Endothelial cell (in vitro differentiated cells): ENCODE results near the gene CDKN1C. TPM values are rescaled to one million over a fixed set of nuclear protein-coding genes. Genes with fewer than 3 reads are reported as not detected.

Source experiments
- DNase-seq: peaks from one replicate; pipeline ENCODE4 v3.0.0; 2021; ENCODE audit warnings: low spot score
- H3K27ac Mint-ChIP-seq: one replicate; pipeline ENCODE4 v1.8.0; 2021; ENCODE audit warnings: mixed read lengths, inconsistent platforms; ENCODE audit not compliant: unreplicated experiment
- H3K27me3 Mint-ChIP-seq: one replicate; pipeline ENCODE4 v1.8.0; 2021; ENCODE audit warnings: mild to moderate bottlenecking, moderate library complexity, mixed read lengths, inconsistent platforms; ENCODE audit not compliant: unreplicated experiment
- H3K36me3 Mint-ChIP-seq: one replicate; pipeline ENCODE4 v1.8.0; 2021; ENCODE audit warnings: mild to moderate bottlenecking, low read depth, mixed read lengths, inconsistent platforms; ENCODE audit not compliant: unreplicated experiment
- H3K4me1 Mint-ChIP-seq: one replicate; pipeline ENCODE4 v1.8.0; 2021; ENCODE audit warnings: mild to moderate bottlenecking, mixed read lengths, inconsistent platforms; ENCODE audit not compliant: unreplicated experiment
- H3K4me3 Mint-ChIP-seq: one replicate; pipeline ENCODE4 v1.8.0; 2021; ENCODE audit warnings: mild to moderate bottlenecking, mixed read lengths, inconsistent platforms; ENCODE audit not compliant: unreplicated experiment
- H3K9me3 Mint-ChIP-seq: one replicate; pipeline ENCODE4 v1.8.0; 2021; ENCODE audit warnings: mixed read lengths, inconsistent platforms; ENCODE audit not compliant: unreplicated experiment
- total RNA-seq: library from RNA; stranded (reverse); fragmentation: NEBNext Ultra II Directional; extraction: Animal tissue kit (Norgen Biotek cat#: 25700); gene quantifications from one replicate; pipeline ENCODE4 v1.2.1, GENCODE V29; 2021; ENCODE audit not compliant: unreplicated experiment
- TF ChIP-seq, protein P1 (sequence below): fragments of 200-600 bp; sonication (generic); IDR thresholded peaks from one replicate; pipeline ENCODE4 v1.5.0; 2021; ENCODE audit warnings: antibody characterized with exemption; ENCODE audit not compliant: unreplicated experiment

The CDKN1C gene
- total RNA-seq, 1 donor from 2014 or later, result 25.3 TPM

DNA sequence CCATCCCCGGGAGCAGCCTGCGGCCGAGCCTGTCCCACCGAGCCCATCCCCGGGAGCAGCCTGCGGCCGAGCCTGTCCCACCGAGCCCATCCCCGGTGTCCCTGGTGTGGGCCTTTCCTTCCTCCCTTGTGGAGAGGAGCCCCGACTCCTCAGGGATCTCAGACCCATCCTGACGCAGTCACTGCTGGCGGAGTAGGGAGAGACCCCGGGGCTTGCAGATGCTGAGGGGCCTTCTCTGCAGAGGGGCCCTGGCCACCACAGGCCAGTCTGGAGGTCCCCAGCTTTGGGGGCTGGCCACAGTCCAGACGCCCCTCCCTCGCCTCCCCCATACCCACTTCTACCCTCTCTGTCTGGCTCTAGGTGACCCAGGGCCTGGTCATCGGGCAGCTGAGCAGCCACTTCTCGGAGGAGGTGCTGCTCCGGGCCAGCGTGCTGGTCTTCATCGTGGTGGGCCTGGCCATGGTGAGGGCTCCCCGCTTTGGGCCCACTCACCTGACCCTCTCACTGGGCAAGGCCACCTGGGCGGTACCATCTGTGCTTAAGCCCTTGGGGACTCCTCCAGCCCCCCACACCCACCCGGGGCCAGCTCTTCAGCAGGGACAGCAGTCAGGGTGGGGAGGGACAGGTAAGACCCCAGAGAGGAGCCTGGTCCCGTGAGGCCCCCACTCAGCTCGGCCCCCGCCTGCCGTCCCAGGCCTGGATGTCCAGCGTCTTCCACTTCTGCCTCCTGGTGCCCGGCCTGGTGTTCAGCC is 36.3 kb upstream of the CDKN1C start:
- H3K4me3 Mint-ChIP-seq, result no peak overlapping the region
- DNase-seq, result no peak
- no peaks in the 10 kb centered on the region for H3K9me3 Mint-ChIP-seq
- H3K4me1 Mint-ChIP-seq, result no peaks in the 10 kb centered on the region
- TF ChIP-seq, protein P1, sequence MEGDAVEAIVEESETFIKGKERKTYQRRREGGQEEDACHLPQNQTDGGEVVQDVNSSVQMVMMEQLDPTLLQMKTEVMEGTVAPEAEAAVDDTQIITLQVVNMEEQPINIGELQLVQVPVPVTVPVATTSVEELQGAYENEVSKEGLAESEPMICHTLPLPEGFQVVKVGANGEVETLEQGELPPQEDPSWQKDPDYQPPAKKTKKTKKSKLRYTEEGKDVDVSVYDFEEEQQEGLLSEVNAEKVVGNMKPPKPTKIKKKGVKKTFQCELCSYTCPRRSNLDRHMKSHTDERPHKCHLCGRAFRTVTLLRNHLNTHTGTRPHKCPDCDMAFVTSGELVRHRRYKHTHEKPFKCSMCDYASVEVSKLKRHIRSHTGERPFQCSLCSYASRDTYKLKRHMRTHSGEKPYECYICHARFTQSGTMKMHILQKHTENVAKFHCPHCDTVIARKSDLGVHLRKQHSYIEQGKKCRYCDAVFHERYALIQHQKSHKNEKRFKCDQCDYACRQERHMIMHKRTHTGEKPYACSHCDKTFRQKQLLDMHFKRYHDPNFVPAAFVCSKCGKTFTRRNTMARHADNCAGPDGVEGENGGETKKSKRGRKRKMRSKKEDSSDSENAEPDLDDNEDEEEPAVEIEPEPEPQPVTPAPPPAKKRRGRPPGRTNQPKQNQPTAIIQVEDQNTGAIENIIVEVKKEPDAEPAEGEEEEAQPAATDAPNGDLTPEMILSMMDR, result no peak
- H3K27me3 Mint-ChIP-seq, result peaks cover 4% of the 10 kb centered on the region
- H3K36me3 Mint-ChIP-seq, result no peaks in the 10 kb centered on the region
- H3K27ac Mint-ChIP-seq, result no peak overlapping the region

DNA sequence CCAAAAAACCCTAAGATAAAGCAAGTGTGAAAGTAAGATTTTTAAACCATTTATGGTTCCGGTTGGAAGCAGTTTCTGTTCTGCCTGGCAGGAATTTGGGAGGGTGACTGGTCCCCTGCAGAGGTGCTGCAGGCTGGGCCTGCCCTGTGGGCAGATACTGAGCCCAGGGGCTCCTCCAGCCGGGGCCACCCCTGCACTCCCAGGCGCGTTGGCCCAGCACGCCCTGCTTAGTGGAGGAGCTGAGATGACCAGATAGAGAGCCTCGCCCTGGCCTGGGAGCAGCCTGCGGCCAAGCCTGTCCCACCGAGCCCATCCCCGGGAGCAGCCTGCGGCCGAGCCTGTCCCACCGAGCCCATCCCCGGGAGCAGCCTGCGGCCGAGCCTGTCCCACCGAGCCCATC is 35.7 kb upstream of the CDKN1C start:
- H3K9me3 Mint-ChIP-seq, result no peaks in the 10 kb centered on the region
- H3K4me3 Mint-ChIP-seq, result no peak overlapping the region
- no peaks in the 10 kb centered on the region for H3K4me1 Mint-ChIP-seq
- no peak overlapping the region for H3K27ac Mint-ChIP-seq
- TF ChIP-seq, protein P1, result no peak
- peaks cover 2% of the 10 kb centered on the region for H3K27me3 Mint-ChIP-seq
- H3K36me3 Mint-ChIP-seq, result no peaks in the 10 kb centered on the region
- DNase-seq, result no peak

DNA sequence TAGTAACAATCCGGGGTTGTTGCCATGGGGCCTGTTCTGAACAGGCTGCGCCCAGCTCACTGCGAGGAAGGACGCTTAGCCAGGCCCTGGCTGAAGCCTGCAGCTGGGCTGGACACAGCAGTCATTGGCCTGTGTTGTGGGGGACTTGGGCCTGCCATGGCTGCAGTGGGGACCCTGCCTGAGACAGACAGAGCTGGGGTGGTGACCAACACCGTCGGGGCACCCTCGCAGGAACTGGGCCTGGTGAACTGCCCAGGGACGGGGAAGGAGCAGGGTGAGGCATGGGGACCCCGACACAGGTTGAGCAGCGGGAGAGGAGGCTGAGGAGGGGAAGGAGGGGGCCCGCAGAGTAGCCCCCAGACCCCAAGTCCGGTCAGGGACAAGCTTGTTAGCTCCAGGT is 34.8 kb upstream of the CDKN1C start:
- TF ChIP-seq, protein P1, result no peak
- Mint-ChIP-seq H3K4me3 (no peak overlapping the region), H3K4me1 (no peaks in the 10 kb centered on the region), H3K27me3 (peaks cover under 1% of the 10 kb centered on the region), H3K9me3 (no peaks in the 10 kb centered on the region), H3K27ac (no peak overlapping the region), H3K36me3 (no peaks in the 10 kb centered on the region)
- DNase-seq, result no peak

DNA sequence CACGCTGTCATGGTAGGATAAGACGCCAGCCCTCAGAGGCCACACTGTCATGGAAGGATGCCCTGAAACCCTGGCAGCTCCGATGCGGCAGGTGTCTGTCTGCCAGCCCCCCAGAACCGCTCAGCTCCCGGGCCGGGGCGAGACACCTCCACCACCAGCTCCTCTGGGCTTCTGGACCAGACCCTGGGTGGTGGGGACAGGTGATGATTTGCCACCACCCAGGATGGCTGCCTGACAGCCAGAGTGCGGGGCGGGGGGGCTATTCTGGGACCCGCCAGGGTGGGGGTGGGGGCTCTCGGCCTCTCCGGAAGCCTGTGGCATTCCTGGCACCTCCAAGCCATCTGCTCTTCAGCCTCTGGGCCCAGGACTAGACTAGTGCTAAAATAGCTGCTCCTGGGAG is 34.3 kb upstream of the CDKN1C start:
- H3K27me3 Mint-ChIP-seq, result no peaks in the 10 kb centered on the region
- H3K27ac Mint-ChIP-seq, result no peak overlapping the region
- no peaks in the 10 kb centered on the region for H3K36me3 Mint-ChIP-seq
- H3K4me1 Mint-ChIP-seq, result no peaks in the 10 kb centered on the region
- H3K4me3 Mint-ChIP-seq, result no peak overlapping the region
- TF ChIP-seq, protein P1, result no peak
- H3K9me3 Mint-ChIP-seq, result no peaks in the 10 kb centered on the region
- DNase-seq, result no peak

DNA sequence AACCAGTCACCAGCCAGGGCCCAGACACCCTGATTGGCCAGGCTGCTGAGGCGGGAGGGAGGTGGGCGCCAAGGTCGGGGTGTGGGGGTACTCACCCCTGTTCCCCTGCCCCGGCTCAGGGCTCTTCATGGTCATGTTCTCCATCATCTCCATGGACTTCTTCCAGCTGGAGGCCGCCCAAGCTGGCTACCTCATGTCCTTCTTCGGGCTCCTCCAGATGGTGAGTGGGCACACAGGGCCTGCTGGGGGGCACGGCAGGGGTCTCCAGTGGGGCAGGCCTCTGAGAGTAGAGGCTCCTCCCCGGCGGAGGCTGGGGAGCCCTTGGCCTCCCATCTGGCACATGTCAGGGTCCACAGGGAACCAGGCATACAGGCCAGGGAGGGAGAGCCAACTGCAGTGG is 33.6 kb upstream of the CDKN1C start:
- DNase-seq, result no peak
- TF ChIP-seq, protein P1, result no peak
- Mint-ChIP-seq H3K4me1 (no peaks in the 10 kb centered on the region), H3K36me3 (no peaks in the 10 kb centered on the region), H3K9me3 (no peaks in the 10 kb centered on the region), H3K4me3 (no peak overlapping the region), H3K27me3 (no peaks in the 10 kb centered on the region), H3K27ac (no peak overlapping the region)
